Neuron (in vitro differentiated cells): ENCODE results near the gene IGSF21.
"Not testable (repeated sequence)": the region's sequence is repeated elsewhere in the genome, so short reads cannot be mapped to it uniquely, and the experiment has no call there.

Source experiments
- H2AFZ ChIP-seq: one replicate; pipeline ENCODE4 v1.6.1; 2013; ENCODE audit warnings: low read depth, mild to moderate bottlenecking, inconsistent platforms, low read length, moderate library complexity
- H3K27me3 ChIP-seq: one replicate; pipeline ENCODE4 v1.6.1; 2013; ENCODE audit warnings: low read length; ENCODE audit not compliant: insufficient read depth
- H3K36me3 ChIP-seq: one replicate; pipeline ENCODE4 v1.6.1; 2013; ENCODE audit warnings: low read length; ENCODE audit not compliant: insufficient read depth
- H3K4me1 ChIP-seq: one replicate; pipeline ENCODE4 v1.6.1; 2013; ENCODE audit warnings: low read length; ENCODE audit not compliant: insufficient read depth
- H3K4me3 ChIP-seq: 2 replicates; pipeline ENCODE4 v1.5.1; 2013; ENCODE audit warnings: mild to moderate bottlenecking, low read length, moderate library complexity
- H3K9me3 ChIP-seq: one replicate; pipeline ENCODE4 v1.6.1; 2013; ENCODE audit warnings: low read length

IGSF21 gene

GRCh38 chr1:18365099-18365705, 257.6 kb downstream of the IGSF21 start:
- no peaks in the 10 kb centered on the region for H3K36me3 ChIP-seq
- no peak overlapping the region for H3K4me3 ChIP-seq
- H3K4me1 ChIP-seq, result no peaks in the 10 kb centered on the region
- H3K9me3 ChIP-seq, result no peaks in the 10 kb centered on the region
- H2AFZ ChIP-seq, result no peak overlapping the region
- H3K27me3 ChIP-seq, result no peaks in the 10 kb centered on the region

DNA sequence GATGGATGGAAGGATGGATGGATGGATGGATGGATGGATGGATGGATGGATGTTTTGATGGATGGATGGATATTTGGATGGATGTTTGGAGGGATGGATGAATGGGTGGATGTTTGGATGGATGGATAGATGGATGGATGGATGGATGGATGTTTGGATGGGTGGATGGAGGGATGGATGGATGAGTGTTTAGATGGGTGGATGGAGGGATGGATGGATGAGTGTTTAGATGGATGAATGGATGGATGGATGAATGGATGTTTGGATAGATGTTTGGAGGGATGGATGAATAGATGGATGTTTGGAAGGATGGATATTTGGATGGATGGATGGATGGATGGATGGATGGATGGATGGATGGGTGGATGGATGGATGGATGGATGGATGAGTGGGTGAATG, 264.9 kb downstream of the IGSF21 start:
- not testable (repeated sequence) for H3K4me1 ChIP-seq, H3K9me3 ChIP-seq, H3K36me3 ChIP-seq, H2AFZ ChIP-seq, H3K27me3 ChIP-seq, H3K4me3 ChIP-seq

- no peaks in the 10 kb centered on the region for H3K4me1 ChIP-seq
- no peaks in the 10 kb centered on the region for H3K36me3 ChIP-seq
- no peak overlapping the region for H3K4me3 ChIP-seq
- H3K9me3 ChIP-seq, result no peaks in the 10 kb centered on the region
- H3K27me3 ChIP-seq, result no peaks in the 10 kb centered on the region
- H2AFZ ChIP-seq, result no peak overlapping the region
These were observed 265.6 kb downstream of the IGSF21 start for GRCh38 chr1:18373151-18373550.

GRCh38 chr1:18373882-18374493, 266.4 kb downstream of the IGSF21 start:
- H3K27me3 ChIP-seq, result no peaks in the 10 kb centered on the region
- H3K4me1 ChIP-seq, result no peaks in the 10 kb centered on the region
- no peak overlapping the region for H2AFZ ChIP-seq
- no peaks in the 10 kb centered on the region for H3K36me3 ChIP-seq
- no peaks in the 10 kb centered on the region for H3K9me3 ChIP-seq
- H3K4me3 ChIP-seq, result no peak overlapping the region

DNA sequence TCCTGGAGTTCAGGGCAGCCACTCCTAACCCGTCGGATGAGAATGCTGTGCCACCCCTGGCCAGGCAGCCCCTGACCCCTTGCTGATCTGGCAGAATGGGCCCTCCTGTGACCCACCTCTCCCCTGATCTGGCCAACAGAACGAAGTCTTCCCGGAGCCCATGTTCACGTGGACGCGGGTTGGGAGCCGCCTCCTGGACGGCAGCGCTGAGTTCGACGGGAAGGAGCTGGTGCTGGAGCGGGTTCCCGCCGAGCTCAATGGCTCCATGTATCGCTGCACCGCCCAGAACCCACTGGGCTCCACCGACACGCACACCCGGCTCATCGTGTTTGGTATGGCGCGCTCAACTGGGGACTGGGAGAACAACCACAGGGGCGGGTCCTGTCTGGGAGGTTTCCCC, 269.1 kb downstream of the IGSF21 start:
- Histone ChIP-seq H3K4me3 (no peak overlapping the region), H2AFZ (no peak overlapping the region), H3K36me3 (no peaks in the 10 kb centered on the region), H3K4me1 (no peaks in the 10 kb centered on the region), H3K27me3 (no peaks in the 10 kb centered on the region), H3K9me3 (no peaks in the 10 kb centered on the region)

GRCh38 chr1:18380288-18380687, 272.7 kb downstream of the IGSF21 start:
- Histone ChIP-seq H3K4me3 (no peak overlapping the region), H3K27me3 (peaks cover 2% of the 10 kb centered on the region), H3K36me3 (no peaks in the 10 kb centered on the region), H3K4me1 (no peaks in the 10 kb centered on the region), H2AFZ (no peak overlapping the region), H3K9me3 (no peaks in the 10 kb centered on the region)

GRCh38 chr1:18384059-18384458, 276.5 kb downstream of the IGSF21 start:
- no peaks in the 10 kb centered on the region for H3K9me3 ChIP-seq
- no peaks in the 10 kb centered on the region for H3K36me3 ChIP-seq
- no peaks in the 10 kb centered on the region for H3K4me1 ChIP-seq
- no peak overlapping the region for H3K4me3 ChIP-seq
- H2AFZ ChIP-seq, result no peak overlapping the region
- H3K27me3 ChIP-seq, result peaks cover 3% of the 10 kb centered on the region

DNA sequence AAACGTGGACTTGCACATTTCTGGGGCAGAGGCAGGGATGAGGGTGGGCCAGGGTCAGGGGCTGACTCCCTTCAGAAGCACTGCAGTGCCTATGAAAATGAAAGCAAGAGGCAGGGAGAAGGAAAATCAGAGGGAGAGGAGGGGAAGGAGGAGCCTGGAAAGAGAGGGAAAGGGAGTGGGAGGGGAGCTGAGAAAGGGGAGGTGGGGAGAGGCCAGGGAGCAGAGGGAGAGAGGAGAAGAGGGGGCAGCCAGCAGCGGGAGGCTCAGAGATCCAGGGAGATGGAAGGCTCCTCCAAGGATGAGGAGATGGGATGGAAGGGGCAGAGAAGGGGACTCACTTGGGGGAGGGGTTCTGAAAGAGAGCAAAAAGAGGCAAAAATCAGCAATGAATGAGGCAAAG, 276.9 kb downstream of the IGSF21 start:
- Histone ChIP-seq H3K4me1 (no peaks in the 10 kb centered on the region), H3K27me3 (peaks cover 3% of the 10 kb centered on the region)

GRCh38 chr1:18385239-18385790, 277.7 kb downstream of the IGSF21 start:
- Histone ChIP-seq H3K4me3 (no peak overlapping the region), H3K9me3 (no peaks in the 10 kb centered on the region), H2AFZ (no peak overlapping the region), H3K36me3 (no peaks in the 10 kb centered on the region), H3K4me1 (no peaks in the 10 kb centered on the region), H3K27me3 (peaks cover 3% of the 10 kb centered on the region)

More for the DNA sequence above, 276.9 kb downstream of the IGSF21 start:
- no peak overlapping the region for H3K4me3 ChIP-seq
- H3K9me3 ChIP-seq, result no peaks in the 10 kb centered on the region
- no peaks in the 10 kb centered on the region for H3K36me3 ChIP-seq
- H2AFZ ChIP-seq, result no peak overlapping the region

GRCh38 chr1:18386591-18386990, 279.0 kb downstream of the IGSF21 start:
- Histone ChIP-seq H3K4me3 (no peak overlapping the region), H3K4me1 (no peaks in the 10 kb centered on the region), H3K9me3 (no peaks in the 10 kb centered on the region), H2AFZ (no peak overlapping the region), H3K27me3 (peaks cover 3% of the 10 kb centered on the region), H3K36me3 (no peaks in the 10 kb centered on the region)

DNA sequence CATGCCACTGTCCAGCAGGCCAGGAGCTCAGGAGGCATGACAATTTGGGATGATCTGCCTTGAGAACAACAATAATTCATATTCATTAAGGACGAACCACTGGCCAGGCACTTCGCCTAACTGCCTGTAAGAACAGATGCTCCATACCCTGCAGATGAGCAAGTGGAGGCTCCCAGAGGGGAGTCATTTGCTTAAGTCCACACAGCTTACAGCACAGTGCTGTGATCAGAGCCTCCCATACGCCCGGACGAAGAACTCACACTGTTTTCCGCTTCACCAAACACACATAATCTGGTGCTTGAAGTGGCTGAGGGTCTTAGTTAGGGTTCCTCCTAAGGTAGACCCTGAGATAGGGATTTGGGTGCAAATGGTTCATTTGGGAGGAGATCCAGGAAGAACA, 279.7 kb downstream of the IGSF21 start:
- Histone ChIP-seq H3K4me3 (no peak overlapping the region), H3K9me3 (no peaks in the 10 kb centered on the region), H3K27me3 (peaks cover 3% of the 10 kb centered on the region), H3K36me3 (no peaks in the 10 kb centered on the region), H3K4me1 (no peaks in the 10 kb centered on the region), H2AFZ (no peak overlapping the region)

GRCh38 chr1:18390953-18391352, 283.4 kb downstream of the IGSF21 start:
- Histone ChIP-seq H3K9me3 (no peaks in the 10 kb centered on the region), H2AFZ (no peak overlapping the region), H3K27me3 (no peaks in the 10 kb centered on the region), H3K36me3 (no peaks in the 10 kb centered on the region), H3K4me1 (no peaks in the 10 kb centered on the region), H3K4me3 (no peak overlapping the region)

DNA sequence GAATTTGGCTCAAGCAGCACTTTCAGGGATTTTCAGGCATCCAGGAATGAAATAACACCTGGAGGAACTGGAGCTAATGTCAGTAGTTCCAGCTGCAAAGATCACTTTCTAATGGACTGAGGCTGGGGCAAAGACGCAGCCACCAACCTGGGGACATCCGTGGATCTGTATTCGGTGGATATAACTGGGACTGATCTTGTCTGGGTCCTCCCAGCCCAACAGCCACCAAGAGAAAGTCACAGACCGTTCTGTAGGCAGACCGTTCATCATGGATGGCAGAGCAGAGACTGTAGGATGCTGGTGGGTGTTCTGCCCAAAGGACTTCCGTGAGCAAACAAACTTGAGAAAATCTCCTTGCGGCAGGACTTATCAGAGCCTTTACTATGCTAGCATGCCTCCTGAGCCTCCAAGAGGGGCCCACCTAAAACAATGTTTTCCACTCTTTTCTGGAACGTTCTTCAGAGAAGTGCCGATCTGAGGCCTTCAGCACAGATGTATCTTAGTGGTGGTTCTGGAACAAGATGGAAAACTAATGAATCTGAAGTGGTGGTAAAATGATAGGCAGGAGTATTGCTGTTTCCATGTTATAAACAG, 287.1 kb downstream of the IGSF21 start:
- H3K9me3 ChIP-seq, result no peaks in the 10 kb centered on the region
- H3K4me1 ChIP-seq, result no peaks in the 10 kb centered on the region

More for the DNA sequence above, 287.1 kb downstream of the IGSF21 start:
- H3K36me3 ChIP-seq, result no peaks in the 10 kb centered on the region
- H3K27me3 ChIP-seq, result no peaks in the 10 kb centered on the region
- no peak overlapping the region for H2AFZ ChIP-seq
- H3K4me3 ChIP-seq, result no peak overlapping the region
